Muscle layer of colon (tissue), 2 donors: Measurements from ENCODE around the gene KANK3.
A peak's percentile ranks its signal among the peaks of the same experiment; 100 is the strongest.
"Not testable (repeated sequence)": the region's sequence is repeated elsewhere in the genome, so short reads cannot be mapped to it uniquely, and the experiment has no call there.

Source experiments
- H3K27ac ChIP-seq: one replicate; pipeline ENCODE4 v1.7.0; 2013; ENCODE audit warnings: low read depth, mild to moderate bottlenecking, low read length, moderate library complexity
- H3K27me3 ChIP-seq, 2 donors: one replicate each; pipeline ENCODE4 v1.7.0; 2013; ENCODE audit warnings: low read length in 2 of 2, mild to moderate bottlenecking in 2 of 2; ENCODE audit not compliant: insufficient read depth in 2 of 2, control insufficient read depth in 1 of 2
- H3K36me3 ChIP-seq: one replicate; pipeline ENCODE4 v1.7.0; 2013; ENCODE audit warnings: mild to moderate bottlenecking, low read length; ENCODE audit not compliant: insufficient read depth
- H3K4me1 ChIP-seq: one replicate; pipeline ENCODE4 v1.7.0; 2013; ENCODE audit warnings: mild to moderate bottlenecking, low read length; ENCODE audit not compliant: insufficient read depth
- H3K4me3 ChIP-seq, 2 donors: one replicate each; pipeline ENCODE4 v1.7.0; 2013; ENCODE audit warnings: low read length in 2 of 2, low read depth in 1 of 2, mild to moderate bottlenecking in 1 of 2, moderate library complexity in 1 of 2
- H3K9ac ChIP-seq: one replicate; pipeline ENCODE4 v1.7.0; 2013; ENCODE audit warnings: low read length
- H3K9me3 ChIP-seq: one replicate; pipeline ENCODE4 v1.7.0; 2013; ENCODE audit warnings: mild to moderate bottlenecking, low read length
- donor health status: abdominal sarcoma.
- donor health status: Adenocarcinoma of cecum.

The KANK3 gene

GRCh38 chr19:8342684-8343482, at the start of gene KANK3:
Gene KANK3, minus strand, starts transcription at chr19:8343262. Its CDS starts 5,434 bp downstream, at chr19:8337828.
- Histone ChIP-seq H3K4me1 (peaks cover 5% of the 10 kb centered on the region), H3K27ac (no peak within 1 kb of the TSS), H3K4me3 (peak within 1 kb of the TSS in 1 of 2 donors; percentile 23), H3K36me3 (no peaks in the 10 kb centered on the region), H3K9ac (no peak within 1 kb of the TSS), H3K27me3 (peaks cover 5 to 35% of the 10 kb centered on the region in 2 donors), H3K9me3 (no peaks in the 10 kb centered on the region)

GRCh38 chr19:8392017-8392591, 49.0 kb upstream of the KANK3 start:
- H3K36me3 ChIP-seq: peaks cover 5% of the 10 kb centered on the region
- H3K9me3 ChIP-seq: no peaks in the 10 kb centered on the region
- peak overlapping the region in 1 of 2 donors; percentile 63 for H3K4me3 ChIP-seq
- peaks cover 58% of the 10 kb centered on the region for H3K4me1 ChIP-seq
- peak overlapping the region; percentile 87 for H3K27ac ChIP-seq
- peak overlapping the region; percentile 11 for H3K9ac ChIP-seq
- H3K27me3 ChIP-seq: no peaks in the 10 kb centered on the region

DNA sequence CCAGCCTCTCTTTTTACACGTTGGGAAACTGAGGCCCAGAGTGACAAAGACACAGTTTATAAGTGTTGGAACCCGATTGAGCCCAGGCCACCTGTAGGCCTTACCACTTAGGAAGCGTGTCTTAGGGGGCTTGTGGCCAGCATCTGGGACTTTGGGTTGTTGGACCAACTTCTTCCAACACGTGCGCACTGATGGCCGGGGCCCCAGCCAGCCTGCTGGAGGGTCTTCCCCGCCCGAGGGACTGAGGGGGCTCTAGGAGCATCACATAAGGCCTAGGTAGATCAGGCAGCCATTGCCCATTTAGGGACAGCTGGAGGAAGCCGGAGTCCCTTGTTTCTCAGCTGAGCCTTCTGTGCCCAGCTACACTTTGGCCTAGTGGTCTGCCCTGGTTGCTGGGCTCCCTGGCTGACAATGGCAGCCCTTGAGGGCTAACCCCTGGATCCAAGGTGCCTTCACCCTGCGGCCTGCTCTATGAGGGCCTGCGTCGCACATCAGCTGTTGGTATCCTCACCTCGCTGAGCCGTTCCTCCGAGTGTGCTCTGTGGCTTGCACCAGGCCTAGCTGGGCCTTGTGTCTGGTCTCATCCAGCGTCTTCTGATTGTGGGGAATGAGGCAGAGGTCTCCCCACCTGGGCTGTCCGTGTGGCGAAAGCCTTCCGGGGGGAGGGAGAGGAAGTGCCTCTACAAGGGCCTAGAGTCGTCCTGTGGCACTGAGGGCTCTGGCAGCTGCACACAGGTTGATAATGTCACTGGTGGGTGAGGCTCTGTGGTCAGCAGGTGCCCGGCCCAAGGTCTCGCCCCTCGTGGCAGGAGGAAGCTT, 48.3 kb upstream of the KANK3 start:
- Histone ChIP-seq H3K36me3 (peaks cover 5% of the 10 kb centered on the region), H3K27me3 (no peaks in the 10 kb centered on the region), H3K9ac (peak overlapping the region; percentile 11), H3K4me1 (peaks cover 52% of the 10 kb centered on the region), H3K27ac (peak overlapping the region; percentile 87), H3K4me3 (peak overlapping the region in 1 of 2 donors; percentile 63), H3K9me3 (no peaks in the 10 kb centered on the region)

GRCh38 chr19:8390617-8390981, 47.5 kb upstream of the KANK3 start:
- Histone ChIP-seq H3K9me3 (no peaks in the 10 kb centered on the region), H3K27me3 (no peaks in the 10 kb centered on the region), H3K4me1 (peaks cover 48% of the 10 kb centered on the region), H3K9ac (peak overlapping the region; percentile 61), H3K36me3 (no peaks in the 10 kb centered on the region), H3K4me3 (peak overlapping the region; percentile 63 to 100), H3K27ac (peak overlapping the region; percentile 96)

- H3K4me1 ChIP-seq: peaks cover 48% of the 10 kb centered on the region
- peak within 1 kb of the TSS; percentile 82 for H3K9ac ChIP-seq
- no peaks in the 10 kb centered on the region for H3K36me3 ChIP-seq
- H3K4me3 ChIP-seq: peak within 1 kb of the TSS; percentile 70 to 100
- no peaks in the 10 kb centered on the region for H3K9me3 ChIP-seq
- H3K27ac ChIP-seq: peak within 1 kb of the TSS; percentile 96
- H3K27me3 ChIP-seq: no peaks in the 10 kb centered on the region
Measured at GRCh38 chr19:8389891-8390616, 47.0 kb upstream of the KANK3 start, which contains the start of gene RAB11B. Gene RAB11B, plus strand, starts transcription at chr19:8390360. Its CDS starts 57 bp downstream, at chr19:8390417.

GRCh38 chr19:8388612-8388958, 45.5 kb upstream of the KANK3 start:
- no peak overlapping the region for H3K27ac ChIP-seq
- peaks cover 34% of the 10 kb centered on the region for H3K4me1 ChIP-seq
- no peak overlapping the region for H3K9ac ChIP-seq
- H3K4me3 ChIP-seq: no peak overlapping the region
- H3K27me3 ChIP-seq: no peaks in the 10 kb centered on the region
- H3K9me3 ChIP-seq: no peaks in the 10 kb centered on the region
- no peaks in the 10 kb centered on the region for H3K36me3 ChIP-seq

- Histone ChIP-seq H3K27me3 (no peaks in the 10 kb centered on the region), H3K4me1 (peaks cover 28% of the 10 kb centered on the region), H3K4me3 (no peak overlapping the region), H3K36me3 (no peaks in the 10 kb centered on the region), H3K9ac (no peak overlapping the region), H3K27ac (no peak overlapping the region), H3K9me3 (no peaks in the 10 kb centered on the region)
Measured at GRCh38 chr19:8387688-8388611, 44.9 kb upstream of the KANK3 start.

GRCh38 chr19:8386990-8387389, 43.9 kb upstream of the KANK3 start:
- H3K36me3 ChIP-seq: no peaks in the 10 kb centered on the region
- H3K9me3 ChIP-seq: no peaks in the 10 kb centered on the region
- no peak overlapping the region for H3K27ac ChIP-seq
- H3K9ac ChIP-seq: no peak overlapping the region
- H3K27me3 ChIP-seq: no peaks in the 10 kb centered on the region
- H3K4me1 ChIP-seq: peaks cover 18% of the 10 kb centered on the region
- H3K4me3 ChIP-seq: no peak overlapping the region

DNA sequence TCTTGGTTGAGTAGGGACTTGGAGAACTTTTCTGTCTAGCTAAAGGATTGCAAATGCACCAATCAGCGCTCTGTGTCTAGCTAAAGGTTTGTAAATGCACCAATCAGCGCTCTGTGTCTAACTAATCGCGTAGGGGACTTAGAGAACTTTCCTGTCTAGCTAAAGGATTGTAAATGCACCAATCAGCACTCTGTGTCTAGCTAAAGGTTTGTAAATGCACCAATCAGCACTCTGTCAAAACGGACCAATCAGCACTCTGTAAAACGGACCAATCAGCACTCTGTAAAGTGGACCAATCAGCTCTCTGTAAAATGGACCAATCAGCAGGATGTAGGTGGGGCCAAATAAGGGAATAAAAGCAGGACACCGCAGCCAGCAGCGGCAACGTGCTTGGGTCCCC, 43.4 kb upstream of the KANK3 start:
- peaks cover 13% of the 10 kb centered on the region for H3K4me1 ChIP-seq
- H3K27me3 ChIP-seq, H3K4me3 ChIP-seq, H3K36me3 ChIP-seq, H3K27ac ChIP-seq, H3K9ac ChIP-seq, H3K9me3 ChIP-seq: not testable (repeated sequence)

DNA sequence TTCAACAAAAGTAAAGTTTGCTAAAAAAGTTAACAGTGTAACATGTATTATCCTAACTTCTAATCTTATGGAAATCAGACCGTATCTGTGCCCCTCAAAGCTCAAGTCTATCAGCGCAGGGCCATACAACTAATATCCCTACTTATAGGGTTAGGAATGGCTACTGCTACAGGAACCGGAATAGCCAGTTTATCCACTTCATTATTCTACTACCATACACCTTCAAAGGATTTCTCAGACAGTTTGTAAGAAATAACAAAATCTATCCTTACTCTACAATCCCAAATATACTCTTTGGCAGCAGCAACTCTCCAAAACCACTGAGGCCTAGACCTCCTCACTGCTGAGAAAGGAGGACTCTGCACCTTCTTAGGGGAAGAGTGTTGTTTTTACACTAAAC, 42.5 kb upstream of the KANK3 start:
- not testable (repeated sequence) for H3K4me3 ChIP-seq, H3K9ac ChIP-seq, H3K36me3 ChIP-seq, H3K4me1 ChIP-seq, H3K27me3 ChIP-seq, H3K27ac ChIP-seq, H3K9me3 ChIP-seq
